Neural progenitor cell (in vitro differentiated cells): ENCODE data around the gene UBE2Q2. TPM values are rescaled to one million over a fixed set of nuclear protein-coding genes. Genes with fewer than 3 reads are reported as not detected.

ENCODE experiments used
- DNase-seq: peaks from one replicate; pipeline ENCODE4 v3.0.0-alpha.2; 2016; ENCODE audit warnings: low spot score
- H2AFZ ChIP-seq: fragments of 200-600 bp; sonication (generic); replicated peaks from 2 replicates; pipeline ENCODE4 v1.6.1; 2016; ENCODE audit warnings: antibody characterized with exemption
- H3F3A ChIP-seq: fragments of 200-600 bp; sonication (generic); 2 replicates; pipeline ENCODE4 v1.6.1; 2016; ENCODE audit warnings: antibody characterized with exemption, low read depth
- H3K27ac ChIP-seq: fragments of 200-600 bp; sonication (generic); 2 replicates; pipeline ENCODE4 v1.5.1; 2016; ENCODE audit warnings: mild to moderate bottlenecking
- H3K27me3 ChIP-seq: fragments of 200-600 bp; sonication (generic); 2 replicates; pipeline ENCODE4 v1.6.1; 2016; ENCODE audit warnings: mild to moderate bottlenecking, moderate library complexity
- H3K36me3 ChIP-seq: fragments of 200-600 bp; sonication (generic); 2 replicates; pipeline ENCODE4 v1.5.1; 2016
- H3K4me1 ChIP-seq: fragments of 200-600 bp; sonication (generic); 2 replicates; pipeline ENCODE4 v1.6.1; 2016; ENCODE audit warnings: mixed run types
- H3K4me2 ChIP-seq: fragments of 200-600 bp; sonication (generic); 2 replicates; pipeline ENCODE4 v1.6.1; 2016
- H3K4me3 ChIP-seq: fragments of 200-600 bp; sonication (generic); 2 replicates; pipeline ENCODE4 v1.5.1; 2016
- H3K79me2 ChIP-seq: fragments of 200-600 bp; sonication (generic); 2 replicates; pipeline ENCODE4 v1.6.1; 2016; ENCODE audit warnings: low read depth
- H3K9ac ChIP-seq: fragments of 200-600 bp; sonication (generic); 2 replicates; pipeline ENCODE4 v1.6.1; 2016
- H3K9me3 ChIP-seq: fragments of 200-600 bp; sonication (generic); 2 replicates; pipeline ENCODE4 v1.5.1; 2016; ENCODE audit warnings: low read depth
- H4K20me1 ChIP-seq: fragments of 200-600 bp; sonication (generic); 2 replicates; pipeline ENCODE4 v1.6.1; 2016; ENCODE audit warnings: low read depth
- H3K27ac Mint-ChIP-seq: 3 replicates; pipeline ENCODE4 v1.8.0; 2021; ENCODE audit warnings: mixed read lengths
- H3K27me3 Mint-ChIP-seq: 2 replicates; pipeline ENCODE4 v1.8.0; 2022; ENCODE audit warnings: low read depth, mild to moderate bottlenecking, inconsistent platforms, moderate library complexity, mixed read lengths; ENCODE audit not compliant: insufficient read depth
- H3K36me3 Mint-ChIP-seq: 3 replicates; pipeline ENCODE4 v1.8.0; 2021; ENCODE audit warnings: mixed read lengths
- H3K4me1 Mint-ChIP-seq: 3 replicates; pipeline ENCODE4 v1.8.0; 2021; ENCODE audit warnings: mixed read lengths
- H3K4me3 Mint-ChIP-seq: 3 replicates; pipeline ENCODE4 v1.8.0; 2021; ENCODE audit warnings: mild to moderate bottlenecking, moderate library complexity, mixed read lengths
- H3K9me3 Mint-ChIP-seq: 3 replicates; pipeline ENCODE4 v1.8.0; 2020; ENCODE audit warnings: mixed read lengths
- EZH2 ChIP-seq: fragments of 200-600 bp; sonication (generic); IDR thresholded peaks from 2 replicates; pipeline ENCODE4 v1.6.1; 2017; ENCODE audit warnings: antibody characterized with exemption, mild to moderate bottlenecking, moderate library complexity
- EZH2phosphoT487 ChIP-seq: fragments of 200-600 bp; sonication (generic); IDR thresholded peaks from 2 replicates; pipeline ENCODE4 v1.6.1; 2017; ENCODE audit warnings: antibody characterized with exemption
- total RNA-seq: library from RNA; depleted of rRNA; stranded (reverse); fragments of >200 nt; gene quantifications from 2 replicates; pipeline ENCODE4 v1.2.3, GENCODE V29; 2015; ENCODE audit warnings: low replicate concordance
- TF ChIP-seq, protein P1 (sequence below): fragments of 200-600 bp; sonication (generic); IDR thresholded peaks from 2 replicates; pipeline ENCODE4 v1.5.1; 2017; ENCODE audit warnings: antibody characterized with exemption, mild to moderate bottlenecking

UBE2Q2 gene
- total RNA-seq, 1 donor from 2014 or later, result 25.8 TPM

DNA sequence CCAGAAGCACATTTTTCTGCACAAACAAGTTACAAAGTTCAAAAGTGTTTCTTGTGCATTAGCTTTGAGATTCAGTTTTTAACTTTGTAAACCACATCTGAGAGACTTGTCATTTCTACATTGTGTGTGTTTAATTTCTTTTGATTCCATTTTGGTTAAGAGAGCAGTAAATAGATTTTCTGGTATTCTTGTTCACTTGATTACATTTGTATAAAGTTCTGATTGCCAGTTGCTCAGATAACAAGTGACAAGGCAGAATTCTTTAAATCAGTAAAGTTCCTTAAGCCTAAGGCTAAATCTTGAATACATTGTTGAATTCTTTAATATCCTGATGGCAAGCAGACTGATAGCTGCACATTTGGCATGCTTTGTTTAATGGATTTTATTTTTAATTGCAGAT is 57.3 kb downstream of the UBE2Q2 start:
- H3K4me3 Mint-ChIP-seq, result no peak overlapping the region
- Histone ChIP-seq H3K4me1 (peaks cover 24% of the 10 kb centered on the region), H3K9ac (no peak overlapping the region), H3K9me3 (no peaks in the 10 kb centered on the region), H3K79me2 (peaks cover 18% of the 10 kb centered on the region), H3K4me3 (no peak overlapping the region), H3K27me3 (no peaks in the 10 kb centered on the region), H2AFZ (no peak overlapping the region), H3K36me3 (peaks cover 5% of the 10 kb centered on the region), H3K27ac (no peak overlapping the region), H4K20me1 (no peaks in the 10 kb centered on the region), H3K4me2 (no peak overlapping the region), H3F3A (peaks cover 37% of the 10 kb centered on the region)
- no peaks in the 10 kb centered on the region for H3K9me3 Mint-ChIP-seq
- peaks cover under 1% of the 10 kb centered on the region for H3K36me3 Mint-ChIP-seq
- no peak for DNase-seq
- H3K27me3 Mint-ChIP-seq, result no peaks in the 10 kb centered on the region
- TF ChIP-seq, protein P1, sequence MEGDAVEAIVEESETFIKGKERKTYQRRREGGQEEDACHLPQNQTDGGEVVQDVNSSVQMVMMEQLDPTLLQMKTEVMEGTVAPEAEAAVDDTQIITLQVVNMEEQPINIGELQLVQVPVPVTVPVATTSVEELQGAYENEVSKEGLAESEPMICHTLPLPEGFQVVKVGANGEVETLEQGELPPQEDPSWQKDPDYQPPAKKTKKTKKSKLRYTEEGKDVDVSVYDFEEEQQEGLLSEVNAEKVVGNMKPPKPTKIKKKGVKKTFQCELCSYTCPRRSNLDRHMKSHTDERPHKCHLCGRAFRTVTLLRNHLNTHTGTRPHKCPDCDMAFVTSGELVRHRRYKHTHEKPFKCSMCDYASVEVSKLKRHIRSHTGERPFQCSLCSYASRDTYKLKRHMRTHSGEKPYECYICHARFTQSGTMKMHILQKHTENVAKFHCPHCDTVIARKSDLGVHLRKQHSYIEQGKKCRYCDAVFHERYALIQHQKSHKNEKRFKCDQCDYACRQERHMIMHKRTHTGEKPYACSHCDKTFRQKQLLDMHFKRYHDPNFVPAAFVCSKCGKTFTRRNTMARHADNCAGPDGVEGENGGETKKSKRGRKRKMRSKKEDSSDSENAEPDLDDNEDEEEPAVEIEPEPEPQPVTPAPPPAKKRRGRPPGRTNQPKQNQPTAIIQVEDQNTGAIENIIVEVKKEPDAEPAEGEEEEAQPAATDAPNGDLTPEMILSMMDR, result no peak
- TF ChIP-seq EZH2phosphoT487, result no peak
- no peak for TF ChIP-seq EZH2
- no peak overlapping the region for H3K27ac Mint-ChIP-seq
- H3K4me1 Mint-ChIP-seq, result peaks cover 19% of the 10 kb centered on the region

GRCh38 chr15:75902129-75902557 is 58.9 kb downstream of the UBE2Q2 start:
- no peak overlapping the region for H3K4me3 ChIP-seq
- Mint-ChIP-seq H3K9me3 (no peaks in the 10 kb centered on the region), H3K36me3 (peaks cover 2% of the 10 kb centered on the region), H3K27ac (no peak overlapping the region), H3K4me1 (peaks cover 19% of the 10 kb centered on the region), H3K27me3 (no peaks in the 10 kb centered on the region), H3K4me3 (peak overlapping the region; percentile 80)
- H4K20me1 ChIP-seq, result no peaks in the 10 kb centered on the region
- no peak overlapping the region for H3K9ac ChIP-seq
- H3K4me2 ChIP-seq, result peak overlapping the region; percentile 83
- no peaks in the 10 kb centered on the region for H3K27me3 ChIP-seq
- TF ChIP-seq EZH2phosphoT487, result no peak
- TF ChIP-seq, protein P1, result no peak
- no peak for TF ChIP-seq EZH2
- no peak overlapping the region for H2AFZ ChIP-seq
- peaks cover 9% of the 10 kb centered on the region for H3K36me3 ChIP-seq
- H3K27ac ChIP-seq, result peak overlapping the region; percentile 62
- no peaks in the 10 kb centered on the region for H3K9me3 ChIP-seq
- peaks cover 37% of the 10 kb centered on the region for H3F3A ChIP-seq
- peaks cover 24% of the 10 kb centered on the region for H3K4me1 ChIP-seq
- peaks cover 33% of the 10 kb centered on the region for H3K79me2 ChIP-seq
- DNase-seq, result peak; percentile 73

DNA sequence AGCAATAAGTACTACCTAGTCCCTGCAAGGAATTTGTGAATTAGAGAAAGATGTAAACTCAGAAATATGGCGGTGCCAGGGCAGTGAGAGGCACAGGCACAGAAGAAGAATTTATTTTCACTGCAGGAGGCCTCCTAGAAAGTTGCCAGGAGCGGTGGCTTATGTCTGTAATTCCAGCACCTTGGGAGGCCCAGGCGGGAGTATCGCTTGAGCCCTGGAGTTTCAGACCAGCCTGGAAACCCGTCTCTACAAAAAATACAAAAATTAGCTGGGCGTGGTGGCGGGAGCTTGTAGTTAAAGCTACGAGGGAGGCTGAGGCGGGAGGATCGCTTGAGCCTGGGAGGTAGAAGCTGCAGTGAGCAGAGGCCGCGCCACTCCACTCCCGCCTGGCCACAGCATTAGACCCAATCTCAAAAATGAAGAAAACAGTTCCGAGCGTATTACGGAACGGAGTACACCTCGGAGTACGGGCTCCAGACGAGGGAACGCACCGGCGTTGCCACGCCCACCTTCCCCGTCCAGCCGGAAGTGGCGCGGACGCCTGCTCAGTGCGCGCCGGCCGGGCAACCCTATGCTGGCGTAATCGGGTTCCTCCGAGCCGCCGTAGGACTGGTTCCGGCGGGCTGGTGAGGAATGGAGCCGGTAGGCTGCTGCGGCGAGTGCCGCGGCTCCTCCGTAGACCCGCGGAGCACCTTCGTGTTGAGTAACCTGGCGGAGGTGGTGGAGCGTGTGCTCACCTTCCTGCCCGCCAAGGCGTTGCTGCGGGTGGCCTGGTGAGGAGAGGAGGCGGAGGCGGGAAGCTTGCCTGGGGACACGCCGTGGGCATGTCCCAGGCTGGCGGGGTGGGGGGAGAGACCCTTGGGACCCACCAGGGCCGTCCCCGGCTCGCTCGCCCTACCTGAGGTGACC is 60.3 kb downstream of the UBE2Q2 start, which contains the start of gene FBXO22:
Gene FBXO22 (plus strand): TSS at position 548 of the 909 bp plus-strand sequence. CDS start 86 bp downstream, at position 634.
- Mint-ChIP-seq H3K27ac (peak within 1 kb of the TSS; percentile 92), H3K4me3 (peak within 1 kb of the TSS; percentile 98)

More for the DNA sequence above, 60.3 kb downstream of the UBE2Q2 start, which contains the start of gene FBXO22:
- H3K36me3 ChIP-seq, result peaks cover 9% of the 10 kb centered on the region
- no peaks in the 10 kb centered on the region for H3K9me3 ChIP-seq
- peak within 1 kb of the TSS; percentile 79 for H3K4me3 ChIP-seq
- Mint-ChIP-seq H3K9me3 (no peaks in the 10 kb centered on the region), H3K27me3 (no peaks in the 10 kb centered on the region), H3K36me3 (peaks cover 2% of the 10 kb centered on the region), H3K4me1 (peaks cover 19% of the 10 kb centered on the region)
- TF ChIP-seq EZH2 (no peak), EZH2phosphoT487 (no peak)
- TF ChIP-seq, protein P1, result no peak
- H3K27ac ChIP-seq, result peak within 1 kb of the TSS; percentile 81
- H3K4me1 ChIP-seq, result peaks cover 24% of the 10 kb centered on the region
- DNase-seq, result peak; percentile 97
- H3K27me3 ChIP-seq, result no peaks in the 10 kb centered on the region
- peaks cover 48% of the 10 kb centered on the region for H3K79me2 ChIP-seq
- H3K4me2 ChIP-seq, result peak within 1 kb of the TSS; percentile 83
- H3K9ac ChIP-seq, result peak within 1 kb of the TSS; percentile 75
- peaks cover 37% of the 10 kb centered on the region for H3F3A ChIP-seq
- H2AFZ ChIP-seq, result peak within 1 kb of the TSS; percentile 81
- H4K20me1 ChIP-seq, result no peaks in the 10 kb centered on the region
